Stomach (tissue), 9 donors: ENCODE data around the gene ABLIM2. TPM values are rescaled to one million over a fixed set of nuclear protein-coding genes. Genes with fewer than 3 reads are reported as not detected.

Experiments used
- DNase-seq, 2 donors: peaks; one replicate each; pipeline versions ENCODE4 v3.0.0 to v3.0.0-alpha.2; 2013 to 2019
- H3K27ac ChIP-seq, 5 donors: fragments of 200-600 bp in 4 of 5; sonication (generic) in 4 of 5; one replicate each; pipeline ENCODE4 v1.5.1; 2013 to 2019; ENCODE audit warnings: mild to moderate bottlenecking in 1 of 5, moderate library complexity in 1 of 5
- H3K27me3 ChIP-seq, 3 donors: fragments of 200-600 bp; sonication (generic); one replicate each; pipeline ENCODE4 v1.5.1; 2017 to 2019; ENCODE audit warnings: mixed run types in 1 of 3
- H3K36me3 ChIP-seq, 4 donors: fragments of 200-600 bp; sonication (generic); 1 replicate in 3 of 4; 2 replicates in 1 of 4; pipeline ENCODE4 v1.5.1; 2016 to 2019
- H3K4me1 ChIP-seq, 4 donors: fragments of 200-600 bp; sonication (generic); one replicate each; pipeline ENCODE4 v1.5.1; 2016 to 2019
- H3K4me3 ChIP-seq, 4 donors: fragments of 200-600 bp; sonication (generic) in 3 of 4; one replicate each; pipeline ENCODE4 v1.5.1; 2016 to 2019; ENCODE audit warnings: mild to moderate bottlenecking in 1 of 4
- H3K9me3 ChIP-seq, 4 donors: fragments of 200-600 bp; sonication (generic); one replicate each; pipeline ENCODE4 v1.5.1; 2016 to 2019
- CTCF ChIP-seq, 7 experiments: fragments of 450-650 bp in 4 of 7; fragments of 200-600 bp in 3 of 7; sonication (generic) in 3 of 7; IDR thresholded peaks; one replicate each; pipeline ENCODE4 v1.5.1; 2016 to 2019; ENCODE audit warnings: antibody characterized with exemption in 7 of 7, control low read depth in 2 of 7, mild to moderate bottlenecking in 1 of 7
- EP300 ChIP-seq: sonication (generic); formaldehyde crosslinking; IDR thresholded peaks from one replicate; pipeline ENCODE4 v1.6.1; 2017; ENCODE audit warnings: antibody characterized with exemption
- POLR2A ChIP-seq, 4 donors: fragments of 450-650 bp; IDR thresholded peaks; one replicate each; pipeline ENCODE4 v1.6.1; 2016; ENCODE audit warnings: antibody characterized with exemption in 4 of 4, control low read depth in 2 of 4, mild to moderate bottlenecking in 1 of 4, moderate library complexity in 1 of 4
- POLR2AphosphoS5 ChIP-seq, 3 donors: sonication (generic); formaldehyde crosslinking; IDR thresholded peaks; one replicate each; pipeline ENCODE4 v1.6.1; 2016; ENCODE audit warnings: antibody characterized with exemption in 3 of 3
- WGBS, 5 donors: extraction: QIAGEN DNeasy Blood & Tissue Kit in 3 of 5; methylation state at CpG; one replicate each; pipeline versions ENCODE4 v1.1.5 to v1.1.7; 2013 to 2018; 5-methylcytosine and 5-hydroxymethylcytosine counted together
- intact Hi-C: fragments of 100-400 bp; cut with DNase I; formaldehyde crosslinking; loops from one replicate; pipeline ENCODE4 v1.15.1; 2023; ENCODE audit warnings: low total_unique reads
- polyA plus RNA-seq, 3 donors: library from polyadenylated mRNA; stranded (reverse); fragments of 200-250 nt; gene quantifications; one replicate each; pipeline ENCODE4 v1.2.3, GENCODE V29; 2013
- total RNA-seq, 5 donors: library from RNA; depleted of rRNA; stranded (reverse); fragments of >200 nt; gene quantifications; one replicate each; pipeline versions ENCODE4 v1.1.0 to v1.2.3, GENCODE V29; 2014 to 2016
- donor health status: healthy with polysubstance abuse.
- donor health status: Bipolar disorder and iron deficiency.
- donor health status: healthy.

Gene ABLIM2
- total and polyA plus RNA-seq, 8 donors = 2.3 to 28.0 (median 5.5) TPM

- DNase-seq = no peak
- no peaks in the 10 kb centered on the region for H3K27me3 ChIP-seq
- TF ChIP-seq POLR2A (IDR thresholded peaks at IDR 0.05) (no peak), POLR2AphosphoS5 (IDR thresholded peaks at IDR 0.05) (no peak), EP300 (no peak), CTCF (IDR thresholded peaks at IDR 0.05) (no peak)
- intact Hi-C loops = no loop called here
- peaks cover 0 to 26% (median 14%) of the 10 kb centered on the region in 4 donors for H3K9me3 ChIP-seq
- peaks cover 0 to 14% (median 3%) of the 10 kb centered on the region in 4 donors for H3K36me3 ChIP-seq
- no peak overlapping the region for H3K27ac ChIP-seq
- no peaks in the 10 kb centered on the region for H3K4me1 ChIP-seq
- no peak overlapping the region for H3K4me3 ChIP-seq
- WGBS, 5 donors = 92 to 96% (median 95%) methylated on average over 11 to 23 of the region's 23 CpGs
These were observed 61.5 kb downstream of the ABLIM2 start for GRCh38 chr4:8097141-8097541.

GRCh38 chr4:8096690-8097061 lies 61.9 kb downstream of the ABLIM2 start:
- Histone ChIP-seq H3K36me3 (peaks cover 0 to 14% (median 3%) of the 10 kb centered on the region in 4 donors), H3K4me1 (no peaks in the 10 kb centered on the region), H3K4me3 (no peak overlapping the region), H3K27me3 (no peaks in the 10 kb centered on the region), H3K9me3 (peaks cover 0 to 26% (median 14%) of the 10 kb centered on the region in 4 donors), H3K27ac (no peak overlapping the region)
- TF ChIP-seq POLR2AphosphoS5 (IDR thresholded peaks at IDR 0.05) (no peak), EP300 (no peak), CTCF (IDR thresholded peaks at IDR 0.05) (no peak), POLR2A (IDR thresholded peaks at IDR 0.05) (no peak)
- no peak for DNase-seq
- WGBS, 5 donors = 65 to 78% (median 74%) methylated on average over 12 of the region's 12 CpGs
- intact Hi-C loops = no loop called here

- peaks cover 0 to 14% (median 3%) of the 10 kb centered on the region in 4 donors for H3K36me3 ChIP-seq
- TF ChIP-seq POLR2A (IDR thresholded peaks at IDR 0.05) (no peak), POLR2AphosphoS5 (IDR thresholded peaks at IDR 0.05) (no peak), CTCF (IDR thresholded peaks at IDR 0.05) (no peak), EP300 (no peak)
- WGBS, 5 donors = 79 to 90% (median 86%) methylated on average over 21 of the region's 21 CpGs
- peaks cover 0 to 26% (median 14%) of the 10 kb centered on the region in 4 donors for H3K9me3 ChIP-seq
- no peak for DNase-seq
- H3K4me1 ChIP-seq = no peaks in the 10 kb centered on the region
- no peak overlapping the region for H3K27ac ChIP-seq
- H3K4me3 ChIP-seq = no peak overlapping the region
- H3K27me3 ChIP-seq = no peaks in the 10 kb centered on the region
- intact Hi-C loops = no loop called here
These were observed 62.5 kb downstream of the ABLIM2 start for GRCh38 chr4:8095956-8096689.

DNA sequence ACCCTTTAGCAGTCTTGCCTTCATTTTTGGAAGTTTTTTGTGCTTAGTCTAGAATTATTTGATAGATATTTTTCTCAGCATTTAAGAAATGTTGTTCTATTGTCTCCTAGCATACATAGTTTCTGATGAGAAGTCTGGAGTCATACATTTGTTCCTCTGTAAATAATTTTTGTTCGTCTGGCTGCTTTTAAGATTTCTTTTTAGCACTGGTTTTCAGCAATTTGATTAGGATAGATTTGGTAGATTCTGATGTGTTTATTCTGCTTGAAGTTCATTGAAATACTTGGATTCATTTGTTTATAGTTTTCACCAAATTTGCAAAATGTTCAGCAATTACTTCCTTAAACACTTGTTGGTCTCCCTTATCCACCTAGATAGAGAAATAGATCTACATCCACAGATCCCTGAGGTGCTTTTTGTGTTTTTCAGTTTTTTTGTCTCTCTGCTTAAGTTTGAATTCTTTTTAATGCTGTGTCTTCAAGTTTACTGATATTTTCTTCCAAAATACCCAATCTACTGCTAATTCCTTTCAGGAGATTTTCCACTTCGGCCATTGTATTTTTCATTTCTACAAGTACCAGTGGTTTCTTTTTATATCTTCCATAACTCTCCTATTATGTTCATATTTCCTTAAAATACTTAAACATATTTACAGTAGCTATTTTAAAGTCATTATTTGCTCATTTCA lies 64.9 kb downstream of the ABLIM2 start:
- no peak overlapping the region for H3K4me3 ChIP-seq
- intact Hi-C loops = no loop called here
- 90 to 98% (median 97%) methylated on average over 2 of the region's 2 CpGs for WGBS, 5 donors

More for the DNA sequence above, 64.9 kb downstream of the ABLIM2 start:
- Histone ChIP-seq H3K4me1 (no peaks in the 10 kb centered on the region), H3K9me3 (peaks cover 0 to 26% (median 14%) of the 10 kb centered on the region in 4 donors), H3K27ac (no peak overlapping the region), H3K36me3 (peaks cover 0 to 14% (median 3%) of the 10 kb centered on the region in 4 donors), H3K27me3 (no peaks in the 10 kb centered on the region)
- no peak for DNase-seq
- TF ChIP-seq POLR2A (IDR thresholded peaks at IDR 0.05) (no peak), CTCF (IDR thresholded peaks at IDR 0.05) (no peak), EP300 (no peak), POLR2AphosphoS5 (IDR thresholded peaks at IDR 0.05) (no peak)
